GM18868 (cell line): ENCODE results near the gene SYNDIG1.

ENCODE experiments used
- ATAC-seq: cut with Tn5 transposase; IDR thresholded peaks from one replicate; pipeline ENCODE4 v1.9.1; 2021; ENCODE audit warnings: mild to moderate bottlenecking, moderate library complexity; ENCODE audit not compliant: unreplicated experiment

SYNDIG1 gene

DNA sequence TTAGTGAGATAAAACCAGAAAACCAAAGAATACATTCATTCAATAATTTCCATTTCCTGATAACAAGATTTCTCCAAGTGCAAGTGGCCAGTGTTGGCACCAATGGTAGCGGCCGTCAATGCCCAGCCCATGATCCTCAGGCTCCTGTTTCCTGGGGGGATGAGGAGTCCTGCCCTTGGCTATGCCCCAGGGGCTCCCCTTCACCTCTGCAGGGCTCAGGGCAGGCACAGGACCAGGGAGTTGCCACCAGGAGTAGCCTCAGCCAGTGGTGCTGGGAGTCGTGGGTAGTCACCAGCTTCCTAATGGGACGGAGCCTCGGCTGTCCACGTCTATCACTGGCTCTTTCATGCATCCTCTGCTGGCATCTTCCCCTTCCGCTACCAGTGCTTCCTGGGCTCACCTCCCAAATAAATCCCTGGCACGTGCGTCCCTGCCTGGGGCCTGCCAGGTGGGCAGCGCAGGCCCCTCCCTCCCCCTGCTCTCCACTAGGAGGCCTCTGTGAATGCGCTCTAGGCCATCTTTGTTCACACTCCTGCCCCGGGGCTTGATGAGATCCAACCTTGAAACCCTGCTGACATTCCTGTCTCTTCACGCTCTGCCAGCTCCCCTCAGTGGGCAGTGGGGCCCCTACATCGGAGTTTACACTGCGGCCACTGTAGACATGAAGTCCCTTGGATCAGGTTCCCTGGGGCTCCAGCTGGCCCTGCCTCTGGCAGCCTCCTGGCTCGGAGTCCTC is 215.7 kb downstream of the SYNDIG1 start:
- ATAC-seq: no peak

DNA sequence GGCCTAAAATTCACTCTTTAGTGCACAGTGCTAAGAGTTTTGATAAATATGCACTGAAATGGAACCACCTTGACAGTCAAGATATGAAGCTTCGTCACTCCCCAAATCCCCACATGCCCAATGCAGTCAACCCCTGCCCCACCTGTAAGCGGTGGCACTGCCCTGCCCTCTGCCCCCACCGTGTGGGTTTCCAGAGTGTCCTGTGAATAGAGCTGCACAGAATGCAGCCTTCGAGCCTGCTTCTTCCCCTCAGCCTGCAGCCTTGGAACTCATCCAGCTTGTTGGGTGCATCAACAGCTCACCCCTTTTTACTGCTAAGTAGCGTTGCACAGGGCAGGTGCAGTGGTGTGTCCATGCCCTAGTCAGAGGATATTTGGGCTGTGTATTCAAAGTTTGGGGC is 216.3 kb downstream of the SYNDIG1 start:
- no peak for ATAC-seq

DNA sequence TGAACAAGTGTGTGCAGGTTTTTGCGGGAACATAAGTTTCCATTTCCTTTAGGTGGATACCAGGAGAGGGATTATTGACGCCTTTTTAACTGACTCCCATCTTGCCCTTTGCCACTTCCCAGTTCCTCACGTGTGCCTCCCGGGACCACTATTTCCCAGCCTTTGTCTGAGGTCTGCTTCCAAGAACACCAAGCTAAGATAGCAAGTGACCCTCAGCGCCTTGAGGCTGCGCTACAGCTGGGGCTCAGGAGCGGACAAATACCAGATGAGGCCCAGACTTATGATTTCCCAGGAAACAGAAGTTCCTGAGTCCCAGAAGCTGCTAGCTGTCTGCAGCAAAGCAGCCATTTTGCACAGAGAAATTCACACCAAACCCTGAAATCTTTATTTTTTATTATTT is 216.7 kb downstream of the SYNDIG1 start:
- ATAC-seq: no peak

DNA sequence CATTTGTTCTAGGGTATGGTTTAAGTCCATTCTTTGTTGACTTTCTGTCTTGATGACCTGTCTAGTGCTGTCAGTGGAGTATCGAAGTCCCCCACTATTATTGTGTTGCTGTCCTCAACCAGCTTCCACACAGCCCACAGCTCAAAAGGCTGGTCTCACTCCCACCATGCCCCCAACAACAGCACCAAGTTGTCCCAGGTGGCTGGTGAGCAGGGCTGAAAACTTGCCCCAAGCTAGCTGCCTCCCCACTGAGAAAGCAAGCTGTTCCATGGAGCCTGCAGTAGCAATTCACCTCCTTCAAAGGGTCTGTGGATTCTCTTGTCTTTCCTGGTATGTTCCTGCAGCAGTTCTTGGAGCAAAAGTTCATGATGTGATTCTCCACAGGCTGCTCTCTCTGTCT is 221.0 kb downstream of the SYNDIG1 start:
- no peak for ATAC-seq

DNA sequence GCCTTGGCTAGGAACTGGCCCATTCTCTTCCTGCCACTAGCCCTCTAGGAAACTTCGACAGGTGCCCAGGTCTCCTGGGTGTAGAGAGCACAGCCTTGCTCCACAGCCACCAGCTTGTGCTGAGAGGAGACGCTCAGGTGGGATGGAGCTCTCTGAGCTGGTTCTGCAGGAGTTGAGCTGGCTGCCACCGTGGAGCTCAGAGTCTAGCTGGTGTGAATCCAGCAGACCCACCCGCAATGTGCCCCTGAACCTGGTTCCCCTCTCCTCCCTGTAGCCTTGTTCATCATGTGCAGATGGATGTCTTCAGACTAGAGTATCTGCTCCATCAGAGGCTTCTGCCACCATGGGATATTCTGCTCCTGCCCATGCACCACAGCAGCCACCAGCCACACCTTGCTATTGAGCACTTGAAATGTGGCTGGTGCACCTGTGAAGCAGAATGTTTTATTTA is 222.5 kb downstream of the SYNDIG1 start:
- no peak for ATAC-seq

DNA sequence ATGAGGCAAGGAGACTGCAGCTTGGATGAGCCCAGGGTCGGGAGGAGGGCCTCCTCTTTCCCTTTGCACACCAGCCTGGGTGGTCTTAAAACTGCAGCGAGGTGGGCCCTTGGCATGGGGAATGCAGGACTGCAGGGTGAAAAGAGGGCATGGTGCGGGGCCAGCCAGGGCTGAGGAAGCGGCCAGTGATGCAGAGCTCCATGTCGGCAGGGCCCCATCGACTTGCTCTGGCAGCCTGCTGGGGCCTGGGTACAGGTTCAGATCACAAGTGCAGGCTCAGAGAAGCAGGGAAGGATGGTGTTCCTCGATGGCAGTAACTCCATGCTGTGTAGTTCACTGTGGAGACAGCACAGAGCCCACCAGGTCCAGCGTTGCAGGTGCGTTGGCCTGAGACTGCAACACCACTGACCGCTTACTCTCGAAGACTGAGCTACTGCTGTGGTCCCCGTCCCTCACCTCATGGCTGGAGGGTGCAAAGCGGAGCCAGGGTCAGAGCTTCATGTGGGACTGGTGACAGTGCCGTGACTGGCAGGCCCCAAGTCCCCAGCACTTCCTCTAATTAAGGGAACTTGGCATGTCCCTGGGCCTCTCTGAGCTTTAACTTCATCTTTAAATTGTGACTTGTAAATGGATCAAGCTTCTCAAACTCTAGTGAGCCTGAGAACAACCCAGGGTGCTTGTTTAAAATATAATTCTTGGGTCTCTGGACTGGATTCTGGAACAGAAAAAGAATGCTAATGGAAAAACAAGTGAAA is 223.2 kb downstream of the SYNDIG1 start:
- no peak for ATAC-seq

DNA sequence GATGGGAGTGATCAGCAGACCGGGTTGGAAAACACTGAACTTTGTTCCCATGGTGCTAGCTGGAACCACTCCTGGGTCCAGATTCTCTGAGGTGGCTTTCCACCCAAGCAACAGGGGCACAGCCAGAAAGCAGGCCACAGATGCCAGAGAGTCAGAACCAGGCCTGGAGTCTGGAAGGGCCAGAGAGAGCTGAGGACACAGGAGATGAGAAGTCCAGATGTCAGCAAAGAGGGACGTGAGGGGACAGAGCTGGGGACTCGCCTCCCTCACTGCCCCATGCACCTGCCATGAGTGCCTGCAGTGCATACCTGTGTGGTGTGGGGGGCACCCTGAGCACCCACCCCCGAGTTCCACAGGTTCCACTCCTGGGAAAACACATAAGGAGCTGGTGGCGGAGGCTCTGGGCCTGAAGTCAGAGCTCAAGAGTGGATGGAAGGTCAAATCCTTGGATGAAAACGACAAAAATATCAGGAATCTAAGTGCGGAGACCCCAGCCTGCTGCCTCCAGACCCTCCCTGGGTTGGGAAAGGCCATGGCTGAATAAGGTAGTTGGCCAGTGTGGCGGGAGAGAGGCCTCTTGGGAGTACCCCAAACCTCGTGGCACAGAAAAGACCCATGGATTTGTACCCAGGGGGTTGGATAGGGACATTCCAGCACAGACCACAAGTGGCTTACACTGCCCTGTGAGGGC is 224.2 kb downstream of the SYNDIG1 start:
- ATAC-seq: no peak

DNA sequence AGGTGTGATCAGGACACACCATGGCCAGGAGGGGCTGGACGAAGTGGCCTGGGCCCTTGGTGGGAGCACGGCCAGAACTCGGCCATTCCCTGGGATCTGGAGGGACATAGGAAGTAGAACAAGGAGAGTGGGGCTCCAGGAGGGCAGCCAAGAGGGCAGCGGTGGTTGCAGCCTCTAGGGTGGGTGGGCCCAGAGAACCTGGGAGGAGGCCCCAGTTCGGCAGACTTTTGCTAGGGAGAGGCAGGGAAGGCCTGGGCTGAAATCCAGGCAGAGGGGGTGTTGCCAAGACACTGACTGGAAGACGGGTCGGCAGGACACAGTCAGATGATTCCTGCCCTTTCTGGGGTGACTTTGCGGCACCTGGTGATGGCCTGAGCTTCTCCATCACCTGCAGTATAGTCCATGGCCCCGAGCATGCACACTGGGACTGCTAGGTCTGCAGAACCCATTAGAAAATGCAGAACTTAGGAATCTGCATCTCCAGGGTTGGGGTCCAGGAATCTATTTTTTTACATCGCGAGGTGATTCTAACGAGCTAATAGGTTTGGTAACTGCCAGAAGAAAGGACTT is 224.8 kb downstream of the SYNDIG1 start:
- no peak for ATAC-seq

DNA sequence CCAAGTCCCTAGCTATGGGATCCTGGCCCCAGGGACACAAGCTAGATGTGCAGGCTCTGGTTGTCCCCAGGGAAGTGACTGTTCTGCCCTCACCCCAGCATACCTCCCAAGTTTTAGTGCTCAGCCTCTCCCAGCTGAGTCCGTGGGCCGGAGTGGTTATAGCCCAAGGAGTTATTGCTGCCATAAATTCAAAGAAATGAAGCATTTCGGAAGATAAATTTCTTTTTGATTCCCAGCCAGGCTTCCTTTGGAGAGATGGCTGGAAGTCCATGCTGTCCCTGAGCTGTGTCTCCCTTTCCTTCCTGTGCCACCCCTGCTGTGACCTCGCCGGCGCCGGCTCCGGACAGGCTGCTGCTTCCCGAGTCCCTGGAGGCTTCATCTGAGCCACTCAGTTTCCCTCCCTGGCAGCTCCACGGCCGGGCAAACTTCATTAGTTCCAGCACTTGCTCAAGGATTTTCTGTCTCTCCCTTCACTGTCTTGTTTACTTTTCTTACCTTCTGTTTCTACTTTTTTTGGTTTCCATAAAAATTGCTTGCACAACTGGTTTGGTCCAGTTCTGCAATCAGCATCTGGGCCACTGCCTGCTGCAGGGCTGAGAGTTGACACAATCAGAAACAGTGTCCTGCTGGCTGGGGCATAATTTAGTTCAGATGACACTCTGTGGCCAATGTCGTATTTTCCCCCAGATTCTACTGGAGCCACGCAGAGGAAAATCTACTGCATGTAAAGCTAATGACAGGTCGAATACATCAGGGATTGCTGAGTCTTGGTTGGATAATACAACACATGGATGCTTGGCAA is 225.5 kb downstream of the SYNDIG1 start:
- no peak for ATAC-seq

DNA sequence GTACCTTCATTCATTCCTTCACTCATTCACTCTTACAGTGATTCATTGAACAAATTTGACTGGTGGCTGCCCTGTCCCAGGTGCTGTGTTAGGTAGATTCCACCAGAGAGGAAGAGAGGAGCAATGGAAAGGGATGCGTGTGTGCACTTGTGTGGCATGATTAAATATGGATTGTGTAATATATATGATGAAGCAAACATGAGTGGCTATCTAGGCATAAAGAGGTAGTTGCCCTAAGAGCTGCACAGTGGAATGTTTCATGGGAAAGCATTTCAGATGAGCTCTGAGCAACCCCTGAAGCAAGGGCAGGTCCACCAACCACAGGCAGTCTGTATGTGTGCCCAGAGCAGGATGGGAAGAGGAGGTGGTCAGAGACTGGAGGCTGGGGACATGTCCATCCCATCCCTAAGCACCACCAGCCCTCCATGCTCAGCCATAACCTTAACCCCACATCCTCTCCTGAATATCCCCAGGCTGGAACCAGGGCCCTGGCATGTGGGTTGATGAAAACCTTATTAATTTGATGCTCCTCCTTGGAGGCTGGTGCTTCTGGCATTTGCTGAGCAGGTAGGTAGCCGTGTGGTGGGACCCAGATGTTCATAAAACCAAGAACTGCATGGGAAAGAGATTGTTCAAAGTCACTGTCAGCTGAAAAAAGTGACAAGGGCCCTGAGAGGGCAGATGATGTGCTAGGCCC is 226.2 kb downstream of the SYNDIG1 start:
- ATAC-seq: no peak

DNA sequence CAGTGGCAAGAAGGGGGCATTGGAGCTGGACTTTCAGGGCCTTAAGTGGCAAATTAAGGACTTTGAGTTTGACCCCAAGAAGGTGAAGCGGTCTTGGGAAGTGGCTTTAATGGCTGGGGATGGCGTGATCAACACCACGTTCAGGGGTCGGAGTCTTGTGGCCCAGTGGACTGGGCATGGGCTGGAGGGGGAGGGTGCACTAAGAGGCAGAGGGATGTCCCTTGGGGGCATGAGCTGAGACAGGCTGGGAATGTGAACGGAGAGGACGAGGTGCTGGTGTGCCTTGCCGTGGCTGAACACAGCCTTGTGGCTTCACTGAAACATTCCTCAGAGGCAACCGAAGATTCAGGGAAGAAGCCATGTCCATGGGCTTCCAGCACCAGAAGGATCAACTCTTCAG is 227.0 kb downstream of the SYNDIG1 start:
- no peak for ATAC-seq

DNA sequence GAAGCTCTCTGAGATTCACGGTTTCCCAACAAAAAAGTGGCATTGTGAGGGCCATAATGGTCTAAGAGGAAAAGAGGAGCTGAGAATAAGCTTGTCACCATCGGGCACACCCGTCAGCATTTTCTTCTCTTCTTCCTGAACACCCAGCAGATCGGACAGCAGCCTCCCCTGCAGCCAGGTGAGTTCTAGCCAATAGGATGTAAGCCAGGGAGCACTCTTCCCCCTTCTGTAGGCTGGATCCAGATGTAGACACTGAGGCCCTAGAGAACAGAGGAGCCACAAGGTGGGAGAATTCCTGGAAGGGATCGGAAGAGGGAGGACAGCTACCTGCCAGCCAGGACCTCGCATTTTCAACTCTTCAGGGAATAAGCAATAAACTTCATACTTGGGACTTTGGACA is 228.0 kb downstream of the SYNDIG1 start:
- ATAC-seq: no peak

DNA sequence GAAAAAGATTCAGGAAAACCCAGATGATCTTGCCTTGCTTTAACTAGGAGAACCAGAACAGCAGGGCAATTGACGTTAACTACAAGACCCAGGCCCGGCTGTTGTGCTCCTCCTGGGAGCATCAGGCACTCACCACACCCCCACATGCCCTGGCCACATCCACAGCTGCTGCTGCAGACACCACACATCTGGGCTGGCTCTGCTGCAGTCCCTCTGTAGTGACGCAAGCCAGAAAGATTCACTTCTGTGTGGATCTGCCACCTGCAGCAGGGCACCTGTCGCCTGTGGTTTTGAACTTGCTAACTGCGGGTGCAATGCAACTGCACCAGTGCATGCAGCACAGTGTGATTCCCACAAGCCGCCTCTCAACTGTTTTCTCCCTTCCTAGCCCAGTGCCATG is 228.8 kb downstream of the SYNDIG1 start:
- ATAC-seq: no peak

DNA sequence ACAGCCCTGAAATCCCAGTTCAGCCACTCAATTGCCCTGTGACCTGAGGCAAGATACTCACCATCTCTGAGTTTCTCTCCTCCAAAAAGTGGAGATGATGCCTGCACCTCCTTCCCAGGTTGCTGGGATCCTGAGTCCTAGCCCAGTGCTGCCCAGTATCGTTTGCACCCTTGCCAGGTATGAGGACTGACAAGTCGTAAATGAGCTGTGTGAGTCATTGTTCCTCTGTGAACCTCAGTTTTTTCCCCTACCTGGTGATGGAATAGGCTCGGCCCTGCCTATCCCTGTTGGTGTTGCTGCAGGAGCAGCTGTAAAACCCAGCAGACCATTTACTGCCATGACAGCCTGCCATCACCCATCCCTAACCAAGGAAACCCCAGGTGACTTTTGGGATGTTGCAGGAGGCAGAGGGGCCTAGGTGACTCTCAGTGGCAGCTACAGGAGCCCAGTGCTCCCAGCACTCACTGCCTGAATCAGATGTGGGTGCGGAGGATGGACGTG is 229.3 kb downstream of the SYNDIG1 start:
- no peak for ATAC-seq

DNA sequence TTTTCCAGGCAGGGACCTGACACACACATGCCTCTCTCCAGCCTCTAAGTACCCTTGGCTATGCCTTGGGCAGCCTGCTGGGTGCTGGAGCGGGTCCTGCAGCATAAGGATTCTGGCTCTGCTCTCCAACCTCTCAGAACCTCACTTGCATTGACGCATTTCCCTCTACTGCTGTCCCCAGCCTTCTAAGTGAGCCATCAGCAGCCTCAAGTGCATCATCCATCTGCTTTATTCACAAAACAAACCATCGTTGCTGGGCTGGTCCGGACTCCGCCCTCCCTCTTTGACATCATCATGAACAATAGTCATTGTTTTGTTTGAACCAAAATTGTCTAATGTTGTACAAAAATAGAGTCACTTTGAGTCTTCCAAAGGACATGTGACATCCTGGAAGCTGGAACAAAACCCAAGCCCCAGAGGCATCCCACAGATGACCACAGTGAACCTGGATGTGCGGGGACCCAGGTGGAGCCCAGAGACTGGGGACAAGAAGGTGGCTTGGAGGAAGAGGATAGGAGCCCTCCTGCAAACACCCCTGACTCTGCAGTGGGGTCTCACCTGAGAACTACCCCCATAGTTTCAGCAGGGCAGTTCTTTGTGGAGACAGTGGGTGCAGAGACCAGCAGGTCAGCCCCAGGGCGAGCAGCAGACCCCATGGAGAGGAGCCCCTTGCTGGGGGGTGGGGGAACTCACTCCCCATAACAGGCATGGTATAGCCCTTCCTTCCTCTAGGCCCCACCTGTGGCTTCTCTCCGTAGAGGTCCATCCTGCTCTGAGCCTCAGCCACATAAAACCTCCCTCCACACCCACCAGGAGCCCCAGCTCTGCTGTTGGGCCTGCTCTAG is 230.1 kb downstream of the SYNDIG1 start:
- ATAC-seq: no peak

DNA sequence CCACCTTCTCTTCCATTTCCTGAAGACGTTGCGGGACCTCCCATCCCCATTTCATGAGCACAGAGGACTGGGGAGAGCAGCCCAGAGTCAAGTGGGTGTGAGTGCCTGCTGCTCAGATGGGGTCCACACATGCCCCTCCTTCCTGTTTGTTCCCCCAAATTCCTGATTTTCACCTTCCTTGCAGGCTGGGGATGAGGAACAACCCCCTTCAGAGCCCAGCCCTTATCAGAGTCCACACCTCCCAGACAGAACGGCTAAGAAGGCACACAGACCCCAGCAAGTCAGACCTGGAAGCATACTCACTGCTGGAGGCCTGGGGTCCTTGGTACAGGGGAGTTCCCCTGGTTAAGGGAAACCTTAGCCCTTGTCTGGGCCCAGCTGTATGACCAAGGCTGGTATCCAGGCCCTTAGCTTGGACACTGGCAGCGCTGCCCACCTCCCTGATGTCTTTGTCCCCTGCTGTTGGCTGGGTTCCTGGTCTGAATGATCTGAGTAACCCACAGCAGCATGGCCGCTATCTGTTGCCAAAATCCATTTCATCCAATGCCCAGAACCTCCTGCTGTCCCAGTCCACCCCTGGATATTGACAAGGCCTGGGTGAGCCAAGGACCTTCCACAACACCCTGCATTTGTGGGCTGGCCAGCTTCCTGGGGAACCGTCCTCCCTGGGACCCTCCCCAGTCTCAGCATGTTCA is 230.9 kb downstream of the SYNDIG1 start:
- no peak for ATAC-seq

DNA sequence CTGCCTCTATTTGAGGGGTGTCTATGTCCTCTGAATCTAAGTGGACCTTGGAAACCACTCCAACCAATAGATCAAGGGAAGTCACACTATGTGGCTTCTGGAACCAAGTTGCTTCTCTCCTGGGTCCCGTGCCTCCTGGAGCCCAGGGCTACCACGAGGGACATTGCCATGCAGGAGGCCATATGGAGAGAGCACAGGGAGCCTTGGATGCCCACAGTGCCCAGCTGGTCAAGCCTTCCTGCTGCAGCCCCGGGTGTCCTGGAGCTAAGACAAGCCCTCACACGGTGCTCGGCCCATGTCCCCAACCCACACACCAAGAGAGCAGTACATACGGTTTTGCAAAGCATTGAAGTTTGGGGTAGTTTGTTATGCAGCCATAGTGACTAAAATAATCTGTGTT is 231.6 kb downstream of the SYNDIG1 start:
- ATAC-seq: no peak

DNA sequence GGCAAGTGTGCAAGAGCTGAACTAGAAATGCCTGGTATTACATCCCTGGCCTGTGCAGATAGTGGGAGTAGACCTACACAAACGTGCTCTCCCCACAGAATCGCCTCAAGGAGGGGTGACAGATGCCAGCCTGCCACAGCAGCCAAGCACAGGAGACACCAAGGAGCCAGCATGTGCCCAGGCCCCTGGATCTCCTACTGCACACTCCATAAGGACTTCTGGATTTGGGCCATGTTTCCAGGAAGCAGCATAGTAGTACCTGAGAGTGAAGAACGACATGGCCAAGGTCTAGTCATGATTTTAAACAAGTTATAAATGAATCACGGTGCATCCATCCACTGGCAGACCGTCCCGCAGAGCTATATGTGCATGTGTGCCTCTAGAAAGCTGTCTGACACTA is 232.2 kb downstream of the SYNDIG1 start:
- no peak for ATAC-seq
